WTC11 (cell line): ENCODE results near the gene SLC35F1.

Experiments
- CREM ChIP-seq: sonication (generic); formaldehyde crosslinking; IDR thresholded peaks from 2 replicates; pipeline ENCODE4 v1.8.1; 2022; ENCODE audit warnings: mild to moderate bottlenecking, missing genetic modification reagents, moderate library complexity
- ELF4 ChIP-seq: sonication (generic); formaldehyde crosslinking; IDR thresholded peaks from 2 replicates; pipeline ENCODE4 v1.8.1; 2022; ENCODE audit warnings: low read depth, mild to moderate bottlenecking, moderate library complexity, missing genetic modification reagents
- FOXK1 ChIP-seq: sonication (generic); formaldehyde crosslinking; IDR thresholded peaks from 2 replicates; pipeline ENCODE4 v1.8.0; 2022; ENCODE audit warnings: mild to moderate bottlenecking, moderate library complexity, missing genetic modification reagents
- FOXP1 ChIP-seq: sonication (generic); formaldehyde crosslinking; IDR thresholded peaks from 2 replicates; pipeline ENCODE4 v1.8.0; 2022; ENCODE audit warnings: missing genetic modification reagents, mild to moderate bottlenecking, moderate library complexity, borderline replicate concordance
- GABPB1 ChIP-seq: sonication (generic); formaldehyde crosslinking; IDR thresholded peaks from 2 replicates; pipeline ENCODE4 v1.8.1; 2023; ENCODE audit warnings: mild to moderate bottlenecking, missing genetic modification reagents
- SP1 ChIP-seq: sonication (generic); formaldehyde crosslinking; conservative IDR thresholded peaks from 2 replicates; pipeline ENCODE4 v1.8.1; 2022; ENCODE audit warnings: missing genetic modification reagents
- ZBTB21 ChIP-seq: sonication (generic); formaldehyde crosslinking; IDR thresholded peaks from 2 replicates; pipeline ENCODE4 v1.8.1; 2023; ENCODE audit warnings: mild to moderate bottlenecking, missing genetic modification reagents, borderline replicate concordance
- ZNF263 ChIP-seq: sonication (generic); formaldehyde crosslinking; IDR thresholded peaks from 2 replicates; pipeline ENCODE4 v1.8.1; 2022; ENCODE audit warnings: low read depth, mild to moderate bottlenecking, moderate library complexity, missing genetic modification reagents
- ZNF416 ChIP-seq: fragments of 250-450 bp; sonication (Bioruptor Pico); IDR thresholded peaks from 2 replicates; pipeline ENCODE4 v1.9.0; 2021; ENCODE audit warnings: mild to moderate bottlenecking, inconsistent platforms
- TF ChIP-seq, protein P1 (sequence below): sonication (generic); formaldehyde crosslinking; IDR thresholded peaks from 2 replicates; pipeline ENCODE4 v1.8.0; 2022; ENCODE audit warnings: missing genetic modification reagents
- TF ChIP-seq, protein P2 (sequence below): fragments of 200-600 bp; IDR thresholded peaks from 2 replicates; pipeline ENCODE4 v1.8.0; 2022; ENCODE audit warnings: antibody characterized with exemption
- TF ChIP-seq, protein P3 (sequence below): sonication (generic); formaldehyde crosslinking; IDR thresholded peaks from 2 replicates; pipeline ENCODE4 v1.8.0; 2022; ENCODE audit warnings: mild to moderate bottlenecking, missing genetic modification reagents
- TF ChIP-seq, protein P4 (sequence below): sonication (generic); formaldehyde crosslinking; conservative IDR thresholded peaks from 2 replicates; pipeline ENCODE4 v1.8.1; 2023; ENCODE audit warnings: mild to moderate bottlenecking, low read depth, missing genetic modification reagents, moderate library complexity

DNA sequence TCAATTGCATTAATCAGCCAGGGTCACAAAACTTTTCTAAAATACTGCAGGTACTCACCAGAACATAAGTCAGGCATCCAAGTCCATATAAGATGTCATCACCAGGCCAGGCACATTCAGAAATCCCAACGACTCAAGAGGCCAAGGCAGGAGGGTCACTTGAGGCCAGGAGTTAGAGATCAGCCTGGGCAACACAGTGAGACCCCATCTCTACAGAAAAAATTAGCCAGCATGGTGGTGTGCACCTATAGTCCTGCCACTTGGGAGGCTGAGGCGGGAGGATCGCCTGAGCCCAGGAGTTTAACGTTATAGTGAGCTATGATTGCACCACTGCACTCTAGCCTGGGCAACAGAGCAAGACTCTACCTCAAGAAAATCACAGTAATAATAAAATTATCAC lies 362.6 kb downstream of the SLC35F1 start:
- no peak for TF ChIP-seq FOXK1 (CRISPR knock-in tag)
- no peak for TF ChIP-seq SP1 (CRISPR knock-in tag)
- TF ChIP-seq, protein P1, sequence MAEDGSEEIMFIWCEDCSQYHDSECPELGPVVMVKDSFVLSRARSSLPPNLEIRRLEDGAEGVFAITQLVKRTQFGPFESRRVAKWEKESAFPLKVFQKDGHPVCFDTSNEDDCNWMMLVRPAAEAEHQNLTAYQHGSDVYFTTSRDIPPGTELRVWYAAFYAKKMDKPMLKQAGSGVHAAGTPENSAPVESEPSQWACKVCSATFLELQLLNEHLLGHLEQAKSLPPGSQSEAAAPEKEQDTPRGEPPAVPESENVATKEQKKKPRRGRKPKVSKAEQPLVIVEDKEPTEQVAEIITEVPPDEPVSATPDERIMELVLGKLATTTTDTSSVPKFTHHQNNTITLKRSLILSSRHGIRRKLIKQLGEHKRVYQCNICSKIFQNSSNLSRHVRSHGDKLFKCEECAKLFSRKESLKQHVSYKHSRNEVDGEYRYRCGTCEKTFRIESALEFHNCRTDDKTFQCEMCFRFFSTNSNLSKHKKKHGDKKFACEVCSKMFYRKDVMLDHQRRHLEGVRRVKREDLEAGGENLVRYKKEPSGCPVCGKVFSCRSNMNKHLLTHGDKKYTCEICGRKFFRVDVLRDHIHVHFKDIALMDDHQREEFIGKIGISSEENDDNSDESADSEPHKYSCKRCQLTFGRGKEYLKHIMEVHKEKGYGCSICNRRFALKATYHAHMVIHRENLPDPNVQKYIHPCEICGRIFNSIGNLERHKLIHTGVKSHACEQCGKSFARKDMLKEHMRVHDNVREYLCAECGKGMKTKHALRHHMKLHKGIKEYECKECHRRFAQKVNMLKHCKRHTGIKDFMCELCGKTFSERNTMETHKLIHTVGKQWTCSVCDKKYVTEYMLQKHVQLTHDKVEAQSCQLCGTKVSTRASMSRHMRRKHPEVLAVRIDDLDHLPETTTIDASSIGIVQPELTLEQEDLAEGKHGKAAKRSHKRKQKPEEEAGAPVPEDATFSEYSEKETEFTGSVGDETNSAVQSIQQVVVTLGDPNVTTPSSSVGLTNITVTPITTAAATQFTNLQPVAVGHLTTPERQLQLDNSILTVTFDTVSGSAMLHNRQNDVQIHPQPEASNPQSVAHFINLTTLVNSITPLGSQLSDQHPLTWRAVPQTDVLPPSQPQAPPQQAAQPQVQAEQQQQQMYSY = no peak
- no peak for TF ChIP-seq FOXP1 (CRISPR knock-in tag)
- TF ChIP-seq, protein P2, sequence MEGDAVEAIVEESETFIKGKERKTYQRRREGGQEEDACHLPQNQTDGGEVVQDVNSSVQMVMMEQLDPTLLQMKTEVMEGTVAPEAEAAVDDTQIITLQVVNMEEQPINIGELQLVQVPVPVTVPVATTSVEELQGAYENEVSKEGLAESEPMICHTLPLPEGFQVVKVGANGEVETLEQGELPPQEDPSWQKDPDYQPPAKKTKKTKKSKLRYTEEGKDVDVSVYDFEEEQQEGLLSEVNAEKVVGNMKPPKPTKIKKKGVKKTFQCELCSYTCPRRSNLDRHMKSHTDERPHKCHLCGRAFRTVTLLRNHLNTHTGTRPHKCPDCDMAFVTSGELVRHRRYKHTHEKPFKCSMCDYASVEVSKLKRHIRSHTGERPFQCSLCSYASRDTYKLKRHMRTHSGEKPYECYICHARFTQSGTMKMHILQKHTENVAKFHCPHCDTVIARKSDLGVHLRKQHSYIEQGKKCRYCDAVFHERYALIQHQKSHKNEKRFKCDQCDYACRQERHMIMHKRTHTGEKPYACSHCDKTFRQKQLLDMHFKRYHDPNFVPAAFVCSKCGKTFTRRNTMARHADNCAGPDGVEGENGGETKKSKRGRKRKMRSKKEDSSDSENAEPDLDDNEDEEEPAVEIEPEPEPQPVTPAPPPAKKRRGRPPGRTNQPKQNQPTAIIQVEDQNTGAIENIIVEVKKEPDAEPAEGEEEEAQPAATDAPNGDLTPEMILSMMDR = no peak
- no peak for TF ChIP-seq GABPB1
- TF ChIP-seq ZNF263 (CRISPR knock-in tag) = no peak
- TF ChIP-seq ZNF416 (CRISPR knock-in tag) = no peak
- TF ChIP-seq ELF4 (CRISPR knock-in tag) = no peak
- TF ChIP-seq CREM = no peak
- TF ChIP-seq ZBTB21 (CRISPR knock-in tag) = no peak
- TF ChIP-seq, protein P3, sequence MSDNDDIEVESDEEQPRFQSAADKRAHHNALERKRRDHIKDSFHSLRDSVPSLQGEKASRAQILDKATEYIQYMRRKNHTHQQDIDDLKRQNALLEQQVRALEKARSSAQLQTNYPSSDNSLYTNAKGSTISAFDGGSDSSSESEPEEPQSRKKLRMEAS (CRISPR knock-in tag) = no peak
- TF ChIP-seq, protein P4, sequence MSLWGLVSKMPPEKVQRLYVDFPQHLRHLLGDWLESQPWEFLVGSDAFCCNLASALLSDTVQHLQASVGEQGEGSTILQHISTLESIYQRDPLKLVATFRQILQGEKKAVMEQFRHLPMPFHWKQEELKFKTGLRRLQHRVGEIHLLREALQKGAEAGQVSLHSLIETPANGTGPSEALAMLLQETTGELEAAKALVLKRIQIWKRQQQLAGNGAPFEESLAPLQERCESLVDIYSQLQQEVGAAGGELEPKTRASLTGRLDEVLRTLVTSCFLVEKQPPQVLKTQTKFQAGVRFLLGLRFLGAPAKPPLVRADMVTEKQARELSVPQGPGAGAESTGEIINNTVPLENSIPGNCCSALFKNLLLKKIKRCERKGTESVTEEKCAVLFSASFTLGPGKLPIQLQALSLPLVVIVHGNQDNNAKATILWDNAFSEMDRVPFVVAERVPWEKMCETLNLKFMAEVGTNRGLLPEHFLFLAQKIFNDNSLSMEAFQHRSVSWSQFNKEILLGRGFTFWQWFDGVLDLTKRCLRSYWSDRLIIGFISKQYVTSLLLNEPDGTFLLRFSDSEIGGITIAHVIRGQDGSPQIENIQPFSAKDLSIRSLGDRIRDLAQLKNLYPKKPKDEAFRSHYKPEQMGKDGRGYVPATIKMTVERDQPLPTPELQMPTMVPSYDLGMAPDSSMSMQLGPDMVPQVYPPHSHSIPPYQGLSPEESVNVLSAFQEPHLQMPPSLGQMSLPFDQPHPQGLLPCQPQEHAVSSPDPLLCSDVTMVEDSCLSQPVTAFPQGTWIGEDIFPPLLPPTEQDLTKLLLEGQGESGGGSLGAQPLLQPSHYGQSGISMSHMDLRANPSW (CRISPR knock-in tag) = no peak
